Measurements from ENCODE around the gene CPAMD8.

Gene CPAMD8

DNA sequence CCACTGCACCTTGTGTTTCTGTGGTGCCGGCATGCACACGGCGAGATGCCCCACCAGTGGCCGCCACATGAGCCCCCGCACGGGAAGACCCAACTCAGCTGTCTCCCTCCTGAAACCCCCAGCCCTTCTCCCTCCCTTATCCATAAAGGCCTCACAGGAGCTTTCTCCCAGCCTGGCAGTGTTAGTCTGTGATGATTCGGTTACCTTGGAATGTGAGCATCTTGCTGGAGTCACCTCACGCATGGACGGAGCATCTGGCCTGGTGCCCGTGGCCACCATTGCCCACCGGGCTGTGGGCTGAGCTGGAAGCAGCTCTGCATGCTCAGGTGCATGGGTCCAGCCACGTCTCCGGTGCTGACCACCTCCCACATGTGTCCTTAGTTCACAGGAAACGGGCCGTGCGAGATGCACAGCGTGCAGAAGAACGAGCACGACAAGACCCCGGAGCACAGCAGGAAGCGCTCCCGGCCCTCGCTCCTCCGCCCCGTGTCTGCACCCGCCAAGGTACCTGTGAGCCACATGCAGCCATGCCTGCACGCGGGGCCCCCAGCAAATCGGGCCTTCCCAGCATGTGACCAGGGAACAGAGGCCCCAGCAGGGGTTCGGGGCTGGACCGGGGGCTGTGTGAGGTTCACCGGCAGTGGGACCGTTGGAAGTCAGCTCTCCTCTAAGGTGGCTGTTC lies 175.4 kb downstream of the CPAMD8 start:
- DNase-seq (ENCODE audit: extremely low read depth, low read depth) = no peak
- TF ChIP-seq, protein P1, sequence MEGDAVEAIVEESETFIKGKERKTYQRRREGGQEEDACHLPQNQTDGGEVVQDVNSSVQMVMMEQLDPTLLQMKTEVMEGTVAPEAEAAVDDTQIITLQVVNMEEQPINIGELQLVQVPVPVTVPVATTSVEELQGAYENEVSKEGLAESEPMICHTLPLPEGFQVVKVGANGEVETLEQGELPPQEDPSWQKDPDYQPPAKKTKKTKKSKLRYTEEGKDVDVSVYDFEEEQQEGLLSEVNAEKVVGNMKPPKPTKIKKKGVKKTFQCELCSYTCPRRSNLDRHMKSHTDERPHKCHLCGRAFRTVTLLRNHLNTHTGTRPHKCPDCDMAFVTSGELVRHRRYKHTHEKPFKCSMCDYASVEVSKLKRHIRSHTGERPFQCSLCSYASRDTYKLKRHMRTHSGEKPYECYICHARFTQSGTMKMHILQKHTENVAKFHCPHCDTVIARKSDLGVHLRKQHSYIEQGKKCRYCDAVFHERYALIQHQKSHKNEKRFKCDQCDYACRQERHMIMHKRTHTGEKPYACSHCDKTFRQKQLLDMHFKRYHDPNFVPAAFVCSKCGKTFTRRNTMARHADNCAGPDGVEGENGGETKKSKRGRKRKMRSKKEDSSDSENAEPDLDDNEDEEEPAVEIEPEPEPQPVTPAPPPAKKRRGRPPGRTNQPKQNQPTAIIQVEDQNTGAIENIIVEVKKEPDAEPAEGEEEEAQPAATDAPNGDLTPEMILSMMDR (IDR thresholded peaks at IDR 0.05; ENCODE audit: low read depth, low read length, missing control alignments) = no peak
- no peak overlapping the region for H3K4me3 ChIP-seq (replicated peaks; ENCODE audit: low read depth, low read length)

DNA sequence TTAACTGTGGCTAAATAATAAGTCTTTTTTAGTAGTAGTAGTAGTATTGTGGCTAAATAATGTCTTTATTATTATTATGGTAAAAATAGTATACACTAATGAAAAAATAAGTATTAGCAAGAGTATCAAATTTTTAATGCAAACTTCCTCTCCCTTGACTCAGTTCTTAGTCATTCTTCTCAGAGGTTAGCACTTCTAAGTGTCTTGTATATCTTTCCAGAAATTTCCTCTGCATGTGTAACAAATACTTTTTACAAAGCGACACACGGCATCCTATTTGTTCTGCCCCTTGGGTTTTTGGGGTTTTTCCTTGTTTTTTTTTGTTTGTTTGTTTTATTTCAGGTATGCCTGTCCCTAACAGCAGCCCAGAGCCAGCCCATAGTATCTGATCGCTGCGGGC lies 176.5 kb downstream of the CPAMD8 start:
- no peak for DNase-seq (ENCODE audit: extremely low read depth, low read depth)
- TF ChIP-seq, protein P1 (IDR thresholded peaks at IDR 0.05; ENCODE audit: low read depth, low read length, missing control alignments) = no peak
- no peak overlapping the region for H3K4me3 ChIP-seq (replicated peaks; ENCODE audit: low read depth, low read length)

GRCh38 chr19:16849168-16849567 lies 177.4 kb downstream of the CPAMD8 start:
- TF ChIP-seq, protein P1 (IDR thresholded peaks at IDR 0.05; ENCODE audit: low read depth, low read length, missing control alignments) = no peak
- no peak overlapping the region for H3K4me3 ChIP-seq (replicated peaks; ENCODE audit: low read depth, low read length)
- DNase-seq (ENCODE audit: extremely low read depth, low read depth) = no peak

DNA sequence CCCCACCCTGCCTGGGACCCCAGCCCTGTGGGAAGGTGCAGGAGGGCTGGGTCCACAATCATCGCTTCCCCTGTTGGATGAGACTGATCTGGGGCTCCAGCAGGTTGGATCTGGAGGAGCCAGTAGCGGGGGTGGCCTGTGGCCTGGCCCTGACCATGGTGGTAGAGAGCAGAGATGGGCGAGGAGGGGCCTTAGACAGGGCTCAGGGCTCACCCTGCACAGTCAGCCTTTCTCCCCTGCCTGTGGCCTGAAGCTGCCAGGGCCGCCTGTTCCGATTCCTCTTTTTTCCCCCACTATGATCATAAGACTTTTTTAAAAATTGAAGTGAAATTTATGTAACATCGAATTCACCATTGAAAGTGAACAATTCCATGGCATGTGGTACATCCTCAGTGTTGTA lies 179.2 kb downstream of the CPAMD8 start:
- TF ChIP-seq, protein P1 (IDR thresholded peaks at IDR 0.05; ENCODE audit: low read depth, low read length, missing control alignments) = no peak
- H3K4me3 ChIP-seq (replicated peaks; ENCODE audit: low read depth, low read length) = no peak overlapping the region
- no peak for DNase-seq (ENCODE audit: extremely low read depth, low read depth)

DNA sequence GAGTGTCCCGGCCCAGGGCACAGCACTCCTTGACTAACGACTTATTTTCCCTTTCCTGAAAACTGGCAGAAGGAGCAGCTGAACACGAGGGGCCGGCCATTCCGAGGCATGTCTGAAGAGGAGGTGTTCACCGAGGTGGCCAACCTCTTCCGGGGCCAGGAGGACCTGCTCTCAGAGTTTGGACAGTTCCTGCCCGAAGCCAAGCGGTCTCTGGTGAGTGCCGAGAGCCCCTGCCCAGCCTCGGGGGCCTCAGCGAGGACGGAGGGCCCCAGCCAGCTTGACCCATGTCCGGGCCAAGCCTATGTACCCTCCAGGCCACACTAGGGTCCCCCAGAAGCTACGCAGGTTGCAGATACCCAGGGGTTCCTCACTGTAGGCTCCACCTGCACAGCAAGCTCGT lies 179.7 kb downstream of the CPAMD8 start:
- DNase-seq (ENCODE audit: extremely low read depth, low read depth) = no peak
- TF ChIP-seq, protein P1 (IDR thresholded peaks at IDR 0.05; ENCODE audit: low read depth, low read length, missing control alignments) = no peak
- H3K4me3 ChIP-seq (replicated peaks; ENCODE audit: low read depth, low read length) = no peak overlapping the region
